ENCODE measurements around the gene SLC39A8. TPM values are rescaled to one million over a fixed set of nuclear protein-coding genes. Genes with fewer than 3 reads are reported as not detected.

The SLC39A8 gene
- total RNA-seq, 2 donors from 2014 or later, result 5.1 to 12.1 TPM

- TF ChIP-seq CTCF (IDR thresholded peaks at IDR 0.05), result no peak
- DNase-seq (ENCODE audit: low spot score) (no peak), ATAC-seq (ENCODE audit: insufficient number of reproducible peaks, low FRiP score, low read depth) (no peak)
- Histone ChIP-seq H3K4me3 (no peak overlapping the region), H3K27ac (no peak overlapping the region), H3K36me3 (no peaks in the 10 kb centered on the region), H3K4me1 (ENCODE audit: control insufficient read depth in 1 of 2, low read depth in 2 of 2) (no peaks in the 10 kb centered on the region), H3K27me3 (replicated peaks; ENCODE audit: insufficient read depth) (no peaks in the 10 kb centered on the region), H3K9me3 (no peaks in the 10 kb centered on the region)
Measured at GRCh38 chr4:102256321-102256720, 89.0 kb downstream of the SLC39A8 start.

- no peak for DNase-seq (ENCODE audit: low spot score)
- no peaks in the 10 kb centered on the region for H3K4me1 ChIP-seq (ENCODE audit: control insufficient read depth in 1 of 2, low read depth in 2 of 2)
- no peak for ATAC-seq (ENCODE audit: insufficient number of reproducible peaks, low FRiP score, low read depth)
- H3K27me3 ChIP-seq (replicated peaks; ENCODE audit: insufficient read depth), result no peaks in the 10 kb centered on the region
- H3K4me3 ChIP-seq, result no peak overlapping the region
- H3K27ac ChIP-seq, result no peak overlapping the region
- no peaks in the 10 kb centered on the region for H3K9me3 ChIP-seq
- TF ChIP-seq CTCF (IDR thresholded peaks at IDR 0.05), result no peak
- no peaks in the 10 kb centered on the region for H3K36me3 ChIP-seq
Measured at GRCh38 chr4:102253860-102254259, 91.4 kb downstream of the SLC39A8 start.

DNA sequence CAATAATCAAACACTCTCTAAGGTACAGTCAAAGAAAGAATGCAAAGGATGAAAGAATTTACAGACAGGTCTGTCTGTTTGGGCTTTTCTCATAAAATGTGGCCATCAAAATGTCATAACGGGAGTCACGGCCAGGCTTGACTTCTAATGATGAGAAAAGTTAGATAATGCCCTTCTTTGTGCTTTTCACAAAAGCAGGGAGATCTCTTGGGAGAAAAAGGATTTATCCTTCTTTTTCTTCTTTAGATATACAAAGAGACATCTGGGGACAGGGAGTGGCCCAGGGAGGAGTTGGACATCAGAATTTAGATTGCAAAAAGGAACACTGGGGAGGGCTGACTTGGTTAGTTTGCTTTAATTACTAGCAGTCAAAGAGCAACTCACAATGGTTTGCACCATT, 93.1 kb downstream of the SLC39A8 start:
- TF ChIP-seq CTCF (IDR thresholded peaks at IDR 0.05), result no peak
- no peak overlapping the region for H3K4me3 ChIP-seq
- no peaks in the 10 kb centered on the region for H3K27me3 ChIP-seq (replicated peaks; ENCODE audit: insufficient read depth)
- H3K36me3 ChIP-seq, result no peaks in the 10 kb centered on the region
- no peaks in the 10 kb centered on the region for H3K4me1 ChIP-seq (ENCODE audit: control insufficient read depth in 1 of 2, low read depth in 2 of 2)
- H3K9me3 ChIP-seq, result no peaks in the 10 kb centered on the region
- DNase-seq (ENCODE audit: low spot score) (no peak), ATAC-seq (ENCODE audit: insufficient number of reproducible peaks, low FRiP score, low read depth) (no peak)
- H3K27ac ChIP-seq, result no peak overlapping the region

GRCh38 chr4:102250341-102250740, 94.9 kb downstream of the SLC39A8 start:
- no peaks in the 10 kb centered on the region for H3K36me3 ChIP-seq
- ATAC-seq (ENCODE audit: insufficient number of reproducible peaks, low FRiP score, low read depth) (no peak), DNase-seq (ENCODE audit: low spot score) (no peak)
- H3K27me3 ChIP-seq (replicated peaks; ENCODE audit: insufficient read depth), result no peaks in the 10 kb centered on the region
- H3K4me3 ChIP-seq, result no peak overlapping the region
- H3K4me1 ChIP-seq (ENCODE audit: control insufficient read depth in 1 of 2, low read depth in 2 of 2), result no peaks in the 10 kb centered on the region
- H3K9me3 ChIP-seq, result no peaks in the 10 kb centered on the region
- TF ChIP-seq CTCF (IDR thresholded peaks at IDR 0.05), result no peak
- no peak overlapping the region for H3K27ac ChIP-seq

GRCh38 chr4:102247041-102247440, 98.2 kb downstream of the SLC39A8 start:
- H3K36me3 ChIP-seq, result no peaks in the 10 kb centered on the region
- H3K27ac ChIP-seq, result no peak overlapping the region
- H3K9me3 ChIP-seq, result no peaks in the 10 kb centered on the region
- no peak overlapping the region for H3K4me3 ChIP-seq
- TF ChIP-seq CTCF (IDR thresholded peaks at IDR 0.05), result no peak
- ATAC-seq (ENCODE audit: insufficient number of reproducible peaks, low FRiP score, low read depth), result no peak
- no peak for DNase-seq (ENCODE audit: low spot score)
- H3K27me3 ChIP-seq (replicated peaks; ENCODE audit: insufficient read depth), result no peaks in the 10 kb centered on the region
- H3K4me1 ChIP-seq (ENCODE audit: control insufficient read depth in 1 of 2, low read depth in 2 of 2), result no peaks in the 10 kb centered on the region
